H9 (cell line): ENCODE data around the gene DLG2. TPM values are rescaled to one million over a fixed set of nuclear protein-coding genes. Genes with fewer than 3 reads are reported as not detected.

Experiments
- DNase-seq: peaks from one replicate; pipeline ENCODE4 v3.0.0-alpha.2; 2017
- H2AFZ ChIP-seq: one replicate; pipeline ENCODE4 v1.6.1; 2013; ENCODE audit warnings: mild to moderate bottlenecking, low read length, control low read depth, moderate library complexity
- H2AK5ac ChIP-seq: 2 replicates; pipeline ENCODE4 v1.6.1; 2013; ENCODE audit warnings: low read length, control low read depth, mixed read lengths; ENCODE audit not compliant: insufficient read length
- H2BK120ac ChIP-seq: one replicate; pipeline ENCODE4 v1.6.1; 2013; ENCODE audit warnings: low read depth, mild to moderate bottlenecking, low read length, control low read depth, inconsistent platforms; ENCODE audit not compliant: poor library complexity, severe bottlenecking
- H2BK12ac ChIP-seq: 2 replicates; pipeline ENCODE4 v1.6.1; 2013; ENCODE audit warnings: low read length, control low read depth, mixed read lengths, low read depth; ENCODE audit not compliant: insufficient read length
- H2BK15ac ChIP-seq: 2 replicates; pipeline ENCODE4 v1.6.1; 2013; ENCODE audit warnings: low read depth, low read length, control low read depth
- H2BK20ac ChIP-seq: one replicate; pipeline ENCODE4 v1.6.1; 2013; ENCODE audit warnings: low read depth, mild to moderate bottlenecking, low read length, control low read depth, inconsistent platforms; ENCODE audit not compliant: poor library complexity, severe bottlenecking
- H2BK5ac ChIP-seq: 2 replicates; pipeline ENCODE4 v1.6.1; 2013; ENCODE audit warnings: low read length, control low read depth, mixed read lengths; ENCODE audit not compliant: insufficient read length
- H3K14ac ChIP-seq: 2 replicates; pipeline ENCODE4 v1.6.1; 2013; ENCODE audit warnings: low read length, control low read depth; ENCODE audit not compliant: insufficient read depth
- H3K18ac ChIP-seq: 2 replicates; pipeline ENCODE4 v1.6.1; 2013; ENCODE audit warnings: low read depth, mild to moderate bottlenecking, mixed read lengths, low read length, control low read depth; ENCODE audit not compliant: insufficient read length
- H3K23ac ChIP-seq: 2 replicates; pipeline ENCODE4 v1.6.1; 2013; ENCODE audit warnings: low read length, control low read depth, mixed read lengths, low read depth; ENCODE audit not compliant: insufficient read length
- H3K23me2 ChIP-seq: 2 replicates; pipeline ENCODE4 v1.6.1; 2013; ENCODE audit warnings: low read depth, mild to moderate bottlenecking, mixed read lengths, low read length, control low read depth; ENCODE audit not compliant: insufficient read length, poor library complexity, severe bottlenecking
- H3K27ac ChIP-seq: 2 replicates; pipeline ENCODE4 v1.5.1; 2013; ENCODE audit warnings: low read length, control low read depth, mixed read lengths, low read depth; ENCODE audit not compliant: insufficient read length
- H3K27me3 ChIP-seq: 2 replicates; pipeline ENCODE4 v1.6.1; 2013; ENCODE audit warnings: low read length, control low read depth, inconsistent platforms; ENCODE audit not compliant: insufficient read depth
- H3K4ac ChIP-seq: 2 replicates; pipeline ENCODE4 v1.6.1; 2013; ENCODE audit warnings: low read depth, mild to moderate bottlenecking, control low read depth, inconsistent platforms, low read length, moderate library complexity
- H3K4me1 ChIP-seq: 2 replicates; pipeline ENCODE4 v1.6.1; 2013; ENCODE audit warnings: low read length, control low read depth, inconsistent platforms; ENCODE audit not compliant: insufficient read depth
- H3K4me2 ChIP-seq: 2 replicates; pipeline ENCODE4 v1.6.1; 2013; ENCODE audit warnings: low read length, control low read depth, mixed read lengths; ENCODE audit not compliant: insufficient read length, insufficient read depth
- H3K56ac ChIP-seq: 2 replicates; pipeline ENCODE4 v1.6.1; 2013; ENCODE audit warnings: low read depth, mild to moderate bottlenecking, mixed read lengths, low read length, control low read depth; ENCODE audit not compliant: insufficient read length
- H3K79me1 ChIP-seq: 2 replicates; pipeline ENCODE4 v1.6.1; 2013; ENCODE audit warnings: low read depth, mild to moderate bottlenecking, moderate library complexity, low read length, control low read depth, inconsistent platforms; ENCODE audit not compliant: insufficient read depth, poor library complexity, severe bottlenecking
- H3K79me2 ChIP-seq: 2 replicates; pipeline ENCODE4 v1.6.1; 2013; ENCODE audit warnings: low read length, control low read depth, inconsistent platforms; ENCODE audit not compliant: insufficient read depth
- H3K9ac ChIP-seq: 2 replicates; pipeline ENCODE4 v1.6.1; 2013; ENCODE audit warnings: low read length, control low read depth, mixed read lengths; ENCODE audit not compliant: insufficient read length; ENCODE audit errors: extremely low read depth
- H3K9me3 ChIP-seq: one replicate; pipeline ENCODE4 v1.6.1; 2013; ENCODE audit warnings: low read depth, low read length, inconsistent platforms; ENCODE audit not compliant: control insufficient read depth
- H3T11ph ChIP-seq: one replicate; pipeline ENCODE4 v1.6.1; 2013; ENCODE audit warnings: mild to moderate bottlenecking, low read length, control low read depth, inconsistent platforms
- H4K20me1 ChIP-seq: one replicate; pipeline ENCODE4 v1.6.1; 2013; ENCODE audit not compliant: control insufficient read depth, insufficient read length, insufficient read depth
- H4K5ac ChIP-seq: 2 replicates; pipeline ENCODE4 v1.6.1; 2013; ENCODE audit warnings: low read depth, mild to moderate bottlenecking, mixed read lengths, low read length, control low read depth; ENCODE audit not compliant: insufficient read length
- H4K8ac ChIP-seq: replicated peaks from 2 replicates; pipeline ENCODE4 v1.6.1; 2013; ENCODE audit warnings: low read length, control low read depth, mixed read lengths, low read depth; ENCODE audit not compliant: insufficient read length
- H4K91ac ChIP-seq: 2 replicates; pipeline ENCODE4 v1.6.1; 2013; ENCODE audit warnings: low read depth, mild to moderate bottlenecking, moderate library complexity, mixed read lengths, low read length, control low read depth; ENCODE audit not compliant: insufficient read length
- H3K27ac Mint-ChIP-seq, 3 experiments: 2 replicates in 2 of 3; 3 replicates in 1 of 3; pipeline ENCODE4 v1.8.0; 2020 to 2021; ENCODE audit warnings: mixed read lengths in 3 of 3, mild to moderate bottlenecking in 1 of 3, moderate library complexity in 1 of 3
- H3K27me3 Mint-ChIP-seq: 2 replicates; pipeline ENCODE4 v1.8.0; 2021; ENCODE audit warnings: low read depth, mild to moderate bottlenecking, moderate library complexity, mixed read lengths
- H3K36me3 Mint-ChIP-seq, 3 experiments: 2 replicates in 2 of 3; 3 replicates in 1 of 3; pipeline ENCODE4 v1.8.0; 2020 to 2021; ENCODE audit warnings: low read depth in 3 of 3, mixed read lengths in 3 of 3; ENCODE audit not compliant: insufficient read depth in 1 of 3
- H3K4me1 Mint-ChIP-seq, 2 experiments: 2 replicates each; pipeline ENCODE4 v1.8.0; 2020; ENCODE audit warnings: mixed read lengths in 2 of 2
- H3K4me3 Mint-ChIP-seq, 2 experiments: 2 replicates in 1 of 2; 3 replicates in 1 of 2; pipeline ENCODE4 v1.8.0; 2020 to 2021; ENCODE audit warnings: mild to moderate bottlenecking in 2 of 2, mixed read lengths in 2 of 2, moderate library complexity in 1 of 2
- H3K9me3 Mint-ChIP-seq, 2 experiments: 2 replicates in 1 of 2; 3 replicates in 1 of 2; pipeline ENCODE4 v1.8.0; 2020; ENCODE audit warnings: mild to moderate bottlenecking in 2 of 2, mixed read lengths in 2 of 2, moderate library complexity in 1 of 2
- WGBS: extraction: QIAGEN DNeasy Blood & Tissue Kit; methylation state at CpG from one replicate; pipeline ENCODE4 v1.1.7; 2013; ENCODE audit warnings: missing lambda C conversion rate, low lambda C conversion rate, mixed read lengths; ENCODE audit not compliant: insufficient read length; ENCODE audit errors: extremely low coverage; 5-methylcytosine and 5-hydroxymethylcytosine counted together
- total RNA-seq: library from RNA; stranded (reverse); gene quantifications from 2 replicates; pipeline ENCODE4 v1.2.1, GENCODE V29; 2021
- TF ChIP-seq, protein P1 (sequence below): fragments of 200-600 bp; sonication (generic); conservative IDR thresholded peaks from 3 replicates; pipeline ENCODE4 v1.8.0; 2021; ENCODE audit warnings: antibody characterized with exemption, mild to moderate bottlenecking

Gene DLG2
- total RNA-seq, 1 experiment from 2014 or later: 8.0 TPM

DNA sequence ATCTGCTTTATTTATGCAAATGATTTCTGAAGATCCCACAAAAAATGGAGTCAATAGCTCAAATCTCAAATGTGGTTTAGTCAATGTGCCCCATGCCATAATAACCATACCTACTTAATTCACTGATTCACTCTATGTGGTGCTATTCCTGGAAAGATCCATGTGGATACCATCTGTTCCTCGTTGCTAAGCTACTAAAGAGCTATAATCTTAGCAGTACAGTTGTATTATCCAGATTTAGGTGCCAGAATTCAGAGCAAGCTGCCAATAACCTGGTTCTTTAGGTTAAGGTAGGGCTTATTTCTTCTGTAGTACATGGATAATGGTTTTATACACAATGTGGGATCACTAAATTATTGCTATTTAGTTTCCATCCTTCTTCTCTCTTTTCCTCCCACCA, 1366.3 kb downstream of the DLG2 start:
- Histone ChIP-seq H3K9ac (no peak overlapping the region), H4K5ac (no peak overlapping the region), H2BK120ac (no peak overlapping the region), H2BK5ac (no peak overlapping the region), H3K23me2 (no peaks in the 10 kb centered on the region), H2AK5ac (no peak overlapping the region), H3K9me3 (no peaks in the 10 kb centered on the region), H3T11ph (no peak overlapping the region), H4K20me1 (no peaks in the 10 kb centered on the region), H3K4ac (no peak overlapping the region), H3K56ac (no peak overlapping the region), H2BK15ac (no peak overlapping the region), H2AFZ (no peak overlapping the region), H3K14ac (no peak overlapping the region), H2BK20ac (no peak overlapping the region), H4K8ac (no peak overlapping the region), H2BK12ac (no peak overlapping the region), H3K27ac (no peak overlapping the region), H3K79me2 (no peaks in the 10 kb centered on the region), H3K27me3 (no peaks in the 10 kb centered on the region), H3K18ac (no peak overlapping the region), H3K4me2 (no peak overlapping the region), H4K91ac (no peak overlapping the region), H3K4me1 (no peaks in the 10 kb centered on the region), H3K23ac (no peak overlapping the region), H3K79me1 (no peaks in the 10 kb centered on the region)
- TF ChIP-seq, protein P1, sequence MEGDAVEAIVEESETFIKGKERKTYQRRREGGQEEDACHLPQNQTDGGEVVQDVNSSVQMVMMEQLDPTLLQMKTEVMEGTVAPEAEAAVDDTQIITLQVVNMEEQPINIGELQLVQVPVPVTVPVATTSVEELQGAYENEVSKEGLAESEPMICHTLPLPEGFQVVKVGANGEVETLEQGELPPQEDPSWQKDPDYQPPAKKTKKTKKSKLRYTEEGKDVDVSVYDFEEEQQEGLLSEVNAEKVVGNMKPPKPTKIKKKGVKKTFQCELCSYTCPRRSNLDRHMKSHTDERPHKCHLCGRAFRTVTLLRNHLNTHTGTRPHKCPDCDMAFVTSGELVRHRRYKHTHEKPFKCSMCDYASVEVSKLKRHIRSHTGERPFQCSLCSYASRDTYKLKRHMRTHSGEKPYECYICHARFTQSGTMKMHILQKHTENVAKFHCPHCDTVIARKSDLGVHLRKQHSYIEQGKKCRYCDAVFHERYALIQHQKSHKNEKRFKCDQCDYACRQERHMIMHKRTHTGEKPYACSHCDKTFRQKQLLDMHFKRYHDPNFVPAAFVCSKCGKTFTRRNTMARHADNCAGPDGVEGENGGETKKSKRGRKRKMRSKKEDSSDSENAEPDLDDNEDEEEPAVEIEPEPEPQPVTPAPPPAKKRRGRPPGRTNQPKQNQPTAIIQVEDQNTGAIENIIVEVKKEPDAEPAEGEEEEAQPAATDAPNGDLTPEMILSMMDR: no peak
- no peaks in the 10 kb centered on the region for H3K27me3 Mint-ChIP-seq
- no peaks in the 10 kb centered on the region for H3K4me1 Mint-ChIP-seq
- H3K36me3 Mint-ChIP-seq: no peaks in the 10 kb centered on the region
- H3K4me3 Mint-ChIP-seq: no peak overlapping the region
- WGBS: no CpG with 5 or more reads among the region's 1 CpG
- no peaks in the 10 kb centered on the region for H3K9me3 Mint-ChIP-seq
- DNase-seq: no peak
- H3K27ac Mint-ChIP-seq: no peak overlapping the region
